Tibial nerve (tissue), 4 donors: ENCODE results near the gene TRIM43.
"Not testable (repeated sequence)": the region's sequence is repeated elsewhere in the genome, so short reads cannot be mapped to it uniquely, and the experiment has no call there.

Source experiments
- EP300 ChIP-seq, 2 donors: sonication (generic); formaldehyde crosslinking; IDR thresholded peaks; one replicate each; pipeline ENCODE4 v1.6.1; 2017; ENCODE audit warnings: antibody characterized with exemption in 2 of 2, mild to moderate bottlenecking in 1 of 2
- POLR2A ChIP-seq, 2 donors: fragments of 450-650 bp; IDR thresholded peaks; one replicate each; pipeline ENCODE4 v1.6.1; 2017; ENCODE audit warnings: antibody characterized with exemption in 2 of 2, mild to moderate bottlenecking in 2 of 2, moderate library complexity in 2 of 2
- TF ChIP-seq, protein P1 (sequence below), 5 experiments: fragments of 200-600 bp in 3 of 5; fragments of 450-650 bp in 2 of 5; sonication (generic) in 3 of 5; IDR thresholded peaks; one replicate each; pipeline ENCODE4 v1.5.1; 2016 to 2019; ENCODE audit warnings: antibody characterized with exemption in 5 of 5, mild to moderate bottlenecking in 3 of 5, moderate library complexity in 2 of 5

DNA sequence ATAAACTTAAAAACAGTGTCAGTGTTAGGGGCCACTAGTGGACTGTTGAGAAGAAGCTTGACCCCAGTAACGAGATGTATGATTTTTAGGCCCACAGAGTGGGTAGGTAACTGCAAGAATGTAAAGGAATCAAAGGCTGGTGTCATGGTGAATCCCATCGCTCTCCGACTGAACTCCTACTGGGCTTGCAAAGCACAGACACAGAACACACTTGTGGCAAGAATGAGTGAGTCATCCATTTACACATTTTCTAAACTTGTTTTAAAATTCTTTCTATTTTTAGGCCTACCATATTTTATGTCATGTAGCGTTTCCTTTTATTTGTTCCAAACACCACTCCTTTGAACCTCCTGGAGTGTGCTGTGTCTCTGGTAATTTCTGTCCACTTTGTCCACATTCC, 51.1 kb downstream of the TRIM43 start:
- not testable (repeated sequence) for TF ChIP-seq POLR2A, EP300 (IDR thresholded peaks at IDR 0.05)
- TF ChIP-seq, protein P1, sequence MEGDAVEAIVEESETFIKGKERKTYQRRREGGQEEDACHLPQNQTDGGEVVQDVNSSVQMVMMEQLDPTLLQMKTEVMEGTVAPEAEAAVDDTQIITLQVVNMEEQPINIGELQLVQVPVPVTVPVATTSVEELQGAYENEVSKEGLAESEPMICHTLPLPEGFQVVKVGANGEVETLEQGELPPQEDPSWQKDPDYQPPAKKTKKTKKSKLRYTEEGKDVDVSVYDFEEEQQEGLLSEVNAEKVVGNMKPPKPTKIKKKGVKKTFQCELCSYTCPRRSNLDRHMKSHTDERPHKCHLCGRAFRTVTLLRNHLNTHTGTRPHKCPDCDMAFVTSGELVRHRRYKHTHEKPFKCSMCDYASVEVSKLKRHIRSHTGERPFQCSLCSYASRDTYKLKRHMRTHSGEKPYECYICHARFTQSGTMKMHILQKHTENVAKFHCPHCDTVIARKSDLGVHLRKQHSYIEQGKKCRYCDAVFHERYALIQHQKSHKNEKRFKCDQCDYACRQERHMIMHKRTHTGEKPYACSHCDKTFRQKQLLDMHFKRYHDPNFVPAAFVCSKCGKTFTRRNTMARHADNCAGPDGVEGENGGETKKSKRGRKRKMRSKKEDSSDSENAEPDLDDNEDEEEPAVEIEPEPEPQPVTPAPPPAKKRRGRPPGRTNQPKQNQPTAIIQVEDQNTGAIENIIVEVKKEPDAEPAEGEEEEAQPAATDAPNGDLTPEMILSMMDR (IDR thresholded peaks at IDR 0.05): not testable (repeated sequence)
